Calu3 (cell line): ENCODE data around the gene LIF. TPM values are rescaled to one million over a fixed set of nuclear protein-coding genes. Genes with fewer than 3 reads are reported as not detected.

Experiments used
- BruUV-seq: library from RNA; stranded (reverse); fragments of 400-500 nt; replicated peaks from 2 replicates; lab custom pipeline; 2021; lab: Mats Ljungman, UMichigan
- CTCF ChIA-PET: fragments of 300-600 bp; sonication (Branson Sonifier 250); formaldehyde crosslinking; loops from one replicate; lab custom pipeline; 2022; ENCODE audit warnings: antibody characterized with exemption; lab: Charles Lee
- DNase-seq: peaks from one replicate; pipeline ENCODE4 v3.0.0; 2022
- H3K27ac Mint-ChIP-seq: one replicate; pipeline ENCODE4 v1.8.0; 2022; ENCODE audit warnings: mixed read lengths; ENCODE audit not compliant: unreplicated experiment
- H3K27me3 Mint-ChIP-seq: one replicate; pipeline ENCODE4 v1.8.0; 2022; ENCODE audit warnings: mixed read lengths; ENCODE audit not compliant: unreplicated experiment
- H3K36me3 Mint-ChIP-seq: one replicate; pipeline ENCODE4 v1.8.0; 2022; ENCODE audit warnings: mild to moderate bottlenecking, moderate library complexity, mixed read lengths; ENCODE audit not compliant: insufficient read depth, unreplicated experiment
- H3K4me1 Mint-ChIP-seq: one replicate; pipeline ENCODE4 v1.8.0; 2022; ENCODE audit warnings: mild to moderate bottlenecking, low read depth, mixed read lengths; ENCODE audit not compliant: unreplicated experiment
- H3K4me3 Mint-ChIP-seq: one replicate; pipeline ENCODE4 v1.8.0; 2022; ENCODE audit warnings: mild to moderate bottlenecking, low read depth, moderate library complexity, mixed read lengths; ENCODE audit not compliant: unreplicated experiment
- H3K9me3 Mint-ChIP-seq: one replicate; pipeline ENCODE4 v1.8.0; 2022; ENCODE audit warnings: low read depth, mixed read lengths; ENCODE audit not compliant: unreplicated experiment
- intact Hi-C: fragments of 100-400 bp; cut with micrococcal nuclease; formaldehyde crosslinking; loops from one replicate; pipeline ENCODE4 v1.10.0; 2022; ENCODE audit not compliant: unreplicated experiment
- total RNA-seq: library from RNA; stranded (reverse); gene quantifications from 2 replicates; pipeline ENCODE4 v1.2.3, GENCODE V29; 2022
- TF ChIP-seq, protein P1 (sequence below): fragments of 200-600 bp; IDR thresholded peaks from one replicate; pipeline ENCODE4 v1.8.0; 2022; ENCODE audit warnings: antibody characterized with exemption; ENCODE audit not compliant: unreplicated experiment

Gene LIF
- total RNA-seq, 1 experiment from 2014 or later = 260 TPM

- TF ChIP-seq, protein P1, sequence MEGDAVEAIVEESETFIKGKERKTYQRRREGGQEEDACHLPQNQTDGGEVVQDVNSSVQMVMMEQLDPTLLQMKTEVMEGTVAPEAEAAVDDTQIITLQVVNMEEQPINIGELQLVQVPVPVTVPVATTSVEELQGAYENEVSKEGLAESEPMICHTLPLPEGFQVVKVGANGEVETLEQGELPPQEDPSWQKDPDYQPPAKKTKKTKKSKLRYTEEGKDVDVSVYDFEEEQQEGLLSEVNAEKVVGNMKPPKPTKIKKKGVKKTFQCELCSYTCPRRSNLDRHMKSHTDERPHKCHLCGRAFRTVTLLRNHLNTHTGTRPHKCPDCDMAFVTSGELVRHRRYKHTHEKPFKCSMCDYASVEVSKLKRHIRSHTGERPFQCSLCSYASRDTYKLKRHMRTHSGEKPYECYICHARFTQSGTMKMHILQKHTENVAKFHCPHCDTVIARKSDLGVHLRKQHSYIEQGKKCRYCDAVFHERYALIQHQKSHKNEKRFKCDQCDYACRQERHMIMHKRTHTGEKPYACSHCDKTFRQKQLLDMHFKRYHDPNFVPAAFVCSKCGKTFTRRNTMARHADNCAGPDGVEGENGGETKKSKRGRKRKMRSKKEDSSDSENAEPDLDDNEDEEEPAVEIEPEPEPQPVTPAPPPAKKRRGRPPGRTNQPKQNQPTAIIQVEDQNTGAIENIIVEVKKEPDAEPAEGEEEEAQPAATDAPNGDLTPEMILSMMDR = no peak
- H3K27ac Mint-ChIP-seq = no peak overlapping the region
- BruUV-seq = no TSS peak
- intact Hi-C loops = loop anchor here (1.0 kb wide), 1 partner anchor 23 kb away; no protein-coding TSS in a partner anchor
- H3K36me3 Mint-ChIP-seq = peaks cover 61% of the 10 kb centered on the region
- no peak overlapping the region for H3K4me3 Mint-ChIP-seq
- DNase-seq = no peak
- CTCF ChIA-PET = interaction anchor here (0.8 to 0.9 kb wide), 2 partner anchors 12 to 41 kb away, joined by 3 to 4 read pairs; no protein-coding TSS in a partner anchor
- H3K9me3 Mint-ChIP-seq = no peaks in the 10 kb centered on the region
- H3K27me3 Mint-ChIP-seq = no peaks in the 10 kb centered on the region
- H3K4me1 Mint-ChIP-seq = peaks cover 10% of the 10 kb centered on the region
Observed at GRCh38 chr22:30286331-30286730, 39.8 kb upstream of the LIF start.

- H3K36me3 Mint-ChIP-seq = peaks cover 60% of the 10 kb centered on the region
- H3K27me3 Mint-ChIP-seq = no peaks in the 10 kb centered on the region
- no peak overlapping the region for H3K27ac Mint-ChIP-seq
- CTCF ChIA-PET = interaction anchor here (0.8 to 0.9 kb wide), 2 partner anchors 12 to 42 kb away, joined by 3 to 4 read pairs; no protein-coding TSS in a partner anchor
- H3K4me1 Mint-ChIP-seq = peaks cover 10% of the 10 kb centered on the region
- no TSS peak for BruUV-seq
- intact Hi-C loops = loop anchor here (1.0 kb wide), 1 partner anchor 23 kb away; no protein-coding TSS in a partner anchor
- H3K4me3 Mint-ChIP-seq = no peak overlapping the region
- no peak for DNase-seq
- no peaks in the 10 kb centered on the region for H3K9me3 Mint-ChIP-seq
- TF ChIP-seq, protein P1 = no peak
Observed at GRCh38 chr22:30285846-30286200, 39.3 kb upstream of the LIF start.

DNA sequence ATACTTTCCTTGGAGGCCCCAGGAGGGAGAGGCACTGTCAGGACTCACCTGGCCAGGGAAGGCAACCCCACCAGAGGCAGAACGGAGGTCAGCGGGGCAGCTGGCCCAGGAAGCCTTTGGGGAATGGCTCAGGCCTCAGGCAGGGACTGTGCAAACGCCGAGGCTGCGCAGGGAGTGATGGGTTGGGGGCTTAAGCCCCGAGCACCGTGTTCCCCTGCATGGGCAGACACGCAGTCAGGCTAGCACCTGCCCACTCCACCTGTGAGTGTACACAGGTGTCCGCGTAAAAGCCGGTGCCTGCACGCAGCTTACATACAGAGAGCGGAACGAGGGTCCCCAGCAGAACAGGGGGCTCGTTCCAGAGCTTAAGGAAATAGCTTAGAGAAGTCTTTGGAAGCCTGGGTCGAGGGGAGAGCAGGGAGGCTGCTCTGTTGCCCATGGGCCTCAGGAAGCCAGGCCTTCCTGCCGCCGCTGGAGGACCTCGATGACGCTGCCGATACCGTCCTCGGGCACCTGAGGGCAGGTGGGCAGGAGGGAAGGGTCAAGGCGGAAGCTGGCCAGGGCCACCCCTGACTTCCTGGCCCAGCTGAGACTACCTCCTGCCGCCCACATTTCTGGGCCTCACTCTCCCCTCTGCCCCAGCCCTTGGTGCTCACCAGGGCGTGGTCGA is 38.8 kb upstream of the LIF start:
- CTCF ChIA-PET = interaction anchor here (0.6 to 1.0 kb wide), 2 partner anchors 22 to 108 kb away, joined by 3 read pairs; no protein-coding TSS in a partner anchor
- H3K36me3 Mint-ChIP-seq = peaks cover 60% of the 10 kb centered on the region
- H3K27ac Mint-ChIP-seq = no peak overlapping the region
- TF ChIP-seq, protein P1 = no peak
- peaks cover 7% of the 10 kb centered on the region for H3K4me1 Mint-ChIP-seq
- no TSS peak for BruUV-seq
- no peak overlapping the region for H3K4me3 Mint-ChIP-seq
- H3K27me3 Mint-ChIP-seq = no peaks in the 10 kb centered on the region
- no peak for DNase-seq
- intact Hi-C loops = no loop called here
- no peaks in the 10 kb centered on the region for H3K9me3 Mint-ChIP-seq

DNA sequence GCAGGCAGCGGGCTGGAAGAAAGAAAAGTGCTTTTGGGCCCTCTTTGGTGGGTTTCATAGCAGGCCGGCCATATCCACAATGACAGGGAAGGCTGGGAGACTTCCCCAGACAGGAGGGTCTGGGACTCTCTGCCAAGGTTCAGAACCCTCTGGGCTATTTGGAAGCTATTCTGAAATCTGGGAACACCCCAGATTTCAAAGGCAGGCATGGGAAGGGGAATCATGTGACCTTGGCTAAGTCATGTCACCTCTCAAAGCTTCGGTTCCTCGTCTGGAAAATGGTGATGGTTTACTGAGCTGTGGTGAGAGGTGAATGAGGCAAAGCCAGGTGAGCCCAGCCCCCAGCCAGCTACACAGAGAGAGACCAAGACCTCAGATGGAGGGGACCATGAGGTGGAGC is 38.1 kb upstream of the LIF start:
- CTCF ChIA-PET = interaction anchor here (0.6 to 1.0 kb wide), 2 partner anchors 21 to 107 kb away, joined by 3 read pairs; no protein-coding TSS in a partner anchor
- Mint-ChIP-seq H3K4me1 (peaks cover under 1% of the 10 kb centered on the region), H3K27ac (no peak overlapping the region)

More for the DNA sequence above, 38.1 kb upstream of the LIF start:
- BruUV-seq = no TSS peak
- intact Hi-C loops = no loop called here
- TF ChIP-seq, protein P1 = no peak
- Mint-ChIP-seq H3K9me3 (no peaks in the 10 kb centered on the region), H3K36me3 (peaks cover 55% of the 10 kb centered on the region), H3K4me3 (no peak overlapping the region), H3K27me3 (no peaks in the 10 kb centered on the region)
- DNase-seq = no peak
